Measurements from ENCODE around the gene JAG2.

Gene JAG2

DNA sequence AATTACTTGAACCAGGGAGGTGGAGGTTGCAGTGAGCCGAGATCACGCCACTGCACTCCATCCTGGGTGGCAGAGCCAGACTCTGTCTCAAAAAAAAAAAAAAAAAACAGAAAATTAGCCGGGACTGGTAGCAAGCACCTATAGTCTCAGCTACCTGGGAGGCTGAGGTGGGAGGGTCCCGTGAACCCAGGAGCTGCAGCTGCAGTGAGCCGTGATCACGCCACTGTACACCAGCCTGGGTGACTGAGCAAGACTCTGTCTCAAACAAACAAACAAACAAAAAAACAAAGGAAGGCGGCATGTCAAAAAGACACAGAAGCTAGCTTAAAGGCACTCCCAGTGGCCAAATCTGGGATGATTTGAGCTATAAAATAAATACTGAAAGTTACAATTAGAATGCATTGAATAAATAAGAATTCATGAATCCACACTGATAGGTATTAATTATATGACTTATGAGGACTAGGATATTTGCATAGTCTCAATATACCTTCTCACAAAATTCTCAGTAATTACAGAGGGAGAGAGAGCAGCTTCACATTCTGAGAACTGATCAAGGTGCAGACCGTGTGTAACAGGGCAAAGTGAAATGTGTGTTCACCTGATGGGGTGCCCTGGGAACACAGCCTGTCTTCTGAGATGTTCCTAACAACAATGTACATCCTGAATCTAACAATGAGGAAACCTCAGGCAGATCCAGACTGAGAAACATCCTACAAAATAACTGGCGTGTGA lies 60.6 kb downstream of the JAG2 start:
- no peak for DNase-seq

DNA sequence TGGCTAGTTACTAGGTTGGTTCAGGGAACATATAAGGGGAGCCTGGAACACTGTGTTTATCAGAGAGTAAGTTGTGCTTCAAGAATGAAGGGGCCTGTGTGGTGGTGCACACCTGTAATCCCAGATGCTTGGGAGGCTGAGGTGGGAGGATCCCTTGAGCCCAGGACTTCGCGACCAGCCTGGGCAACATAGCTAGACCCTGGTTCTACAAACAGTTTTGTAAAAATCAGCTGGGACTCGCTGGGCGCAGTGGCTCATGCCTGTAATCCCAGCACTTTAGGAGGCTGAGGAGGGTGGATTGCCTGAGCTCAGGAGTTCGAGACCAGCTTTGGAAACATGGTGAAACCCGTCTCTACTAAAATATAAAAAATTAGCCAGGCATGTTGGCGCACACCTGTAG lies 61.2 kb downstream of the JAG2 start:
- DNase-seq: no peak

DNA sequence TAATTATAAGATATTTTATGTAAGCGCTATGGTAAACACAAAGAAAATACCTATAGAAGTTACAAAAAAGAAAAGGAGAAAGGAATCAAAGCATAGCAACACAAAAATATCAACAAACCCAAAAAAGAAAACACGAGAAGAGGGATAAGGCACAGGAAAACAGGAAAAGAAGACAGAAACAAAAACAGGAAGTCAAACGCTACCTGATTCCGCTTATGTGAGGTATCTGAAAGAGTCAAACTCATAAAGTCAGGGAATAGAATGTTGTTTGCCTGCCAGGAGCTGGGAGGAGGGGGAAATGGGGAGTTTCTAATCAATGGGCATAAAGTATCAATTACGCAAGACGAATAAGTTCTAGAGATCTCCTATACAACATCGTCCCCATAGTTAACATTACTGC lies 63.4 kb downstream of the JAG2 start:
- DNase-seq: no peak

DNA sequence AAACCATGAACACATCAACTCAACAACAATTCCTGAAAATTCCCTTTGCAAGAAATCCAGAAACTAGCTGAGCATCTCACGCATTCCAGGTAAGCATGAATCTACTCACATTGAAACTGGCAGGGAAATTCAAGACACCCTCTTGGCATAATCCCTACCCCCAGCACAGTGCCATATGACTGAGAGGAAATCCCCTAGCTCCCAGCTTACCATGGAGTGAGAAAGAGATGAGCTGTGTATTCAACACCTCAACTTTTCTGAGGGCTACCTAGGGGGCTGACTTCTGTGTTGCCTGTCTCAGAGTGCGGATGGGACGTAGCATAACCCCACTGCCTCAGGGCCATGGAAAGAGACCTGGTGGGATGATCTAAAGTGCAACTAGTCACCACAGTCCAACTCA lies 65.7 kb downstream of the JAG2 start:
- DNase-seq: no peak

DNA sequence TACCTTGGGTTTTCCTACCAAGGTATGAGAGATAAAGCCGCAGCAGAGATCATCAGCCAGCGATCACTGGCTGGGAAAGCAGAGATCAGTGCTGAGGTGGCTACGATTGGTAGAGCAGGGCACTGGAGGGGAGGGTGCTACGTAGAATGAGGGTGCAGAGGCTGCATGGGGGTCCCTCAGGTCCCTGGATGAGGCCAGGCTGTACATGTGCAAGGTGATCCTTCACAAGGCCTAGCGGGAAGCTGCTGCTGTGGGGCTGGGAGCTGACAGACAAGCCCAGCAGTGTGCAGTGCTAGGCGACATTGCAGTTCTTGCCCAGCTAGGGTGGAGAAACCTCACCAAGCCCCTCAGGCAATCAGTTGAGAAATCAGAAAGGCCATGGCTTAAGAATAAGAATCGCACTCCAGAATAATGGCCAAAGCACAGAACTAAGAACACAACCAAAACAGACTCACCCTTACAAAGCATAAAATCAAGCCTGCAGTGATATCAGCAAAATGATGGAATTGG lies 66.2 kb downstream of the JAG2 start:
- no peak for DNase-seq

DNA sequence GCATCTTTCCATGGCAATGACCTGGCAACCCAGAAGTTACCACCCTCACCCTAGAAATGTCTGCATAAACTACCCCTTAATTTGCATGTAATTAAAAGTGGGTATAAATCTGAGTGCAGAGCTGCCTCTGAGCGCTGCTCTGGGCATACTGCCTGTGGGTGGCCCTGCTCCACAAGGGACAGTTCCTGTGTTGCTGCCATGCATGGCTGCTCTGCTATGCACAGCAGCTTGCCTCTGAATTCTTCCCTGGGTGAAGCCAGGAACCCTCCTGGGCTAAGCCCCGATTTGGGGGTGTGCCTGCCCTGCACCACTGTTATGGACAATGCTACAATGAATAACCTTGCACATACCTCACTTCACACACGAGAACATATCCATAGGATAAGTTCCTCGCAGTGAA lies 67.7 kb downstream of the JAG2 start:
- DNase-seq: no peak

DNA sequence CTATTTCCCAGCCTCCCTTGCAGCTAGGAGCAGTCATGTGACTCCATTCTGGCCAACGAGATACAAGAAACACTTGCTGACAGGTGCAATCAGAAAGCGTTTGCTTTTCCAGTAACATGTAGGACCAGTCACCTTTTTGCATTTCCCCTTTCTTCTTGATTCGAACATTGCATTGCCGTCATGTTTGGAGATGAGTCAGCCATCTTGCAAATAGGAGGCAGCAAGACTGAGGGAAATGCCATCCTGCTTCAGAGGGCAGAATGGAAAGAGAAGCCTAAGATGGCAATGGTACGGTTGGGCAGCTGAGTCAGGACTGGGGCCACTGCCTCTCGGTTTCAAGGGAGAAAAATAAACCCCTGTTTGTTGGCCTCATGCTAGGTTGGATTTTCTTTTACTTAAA lies 68.8 kb downstream of the JAG2 start:
- DNase-seq: no peak

DNA sequence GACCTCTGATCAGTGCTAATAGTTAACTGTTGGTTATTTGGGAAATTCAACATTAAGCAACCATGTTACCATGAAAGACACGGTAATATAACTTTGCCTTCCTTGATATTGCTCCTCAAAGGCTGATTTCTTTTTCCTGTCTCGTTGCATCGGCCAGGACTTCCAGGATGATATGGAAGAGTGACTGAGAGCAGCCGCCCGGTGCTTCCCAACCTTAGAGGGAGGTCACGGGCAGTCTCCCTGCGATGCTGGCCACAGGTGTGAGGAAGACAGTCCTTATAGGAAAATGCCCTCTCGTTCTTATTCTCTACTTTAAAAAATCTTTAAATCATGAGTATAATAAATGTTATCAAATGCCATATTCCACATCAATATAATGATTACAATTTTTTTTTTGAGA lies 70.3 kb downstream of the JAG2 start:
- no peak for DNase-seq

DNA sequence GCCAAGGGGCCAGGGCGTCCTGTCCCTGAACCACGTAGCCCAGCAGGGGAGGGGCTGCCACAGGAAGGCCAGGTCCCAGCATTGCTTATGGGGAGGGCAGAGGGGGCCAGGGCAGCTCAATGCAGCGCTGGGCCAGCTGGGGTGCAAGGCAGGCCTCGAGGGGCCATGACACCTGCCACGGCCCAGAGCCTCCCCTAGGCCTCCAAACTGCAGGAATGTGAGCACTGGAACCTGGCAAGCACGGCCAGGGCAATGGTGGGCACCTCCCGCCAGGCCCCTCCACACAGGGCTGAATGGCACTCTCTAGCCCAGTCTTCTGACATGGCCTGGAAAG lies 70.8 kb downstream of the JAG2 start:
- DNase-seq: no peak

DNA sequence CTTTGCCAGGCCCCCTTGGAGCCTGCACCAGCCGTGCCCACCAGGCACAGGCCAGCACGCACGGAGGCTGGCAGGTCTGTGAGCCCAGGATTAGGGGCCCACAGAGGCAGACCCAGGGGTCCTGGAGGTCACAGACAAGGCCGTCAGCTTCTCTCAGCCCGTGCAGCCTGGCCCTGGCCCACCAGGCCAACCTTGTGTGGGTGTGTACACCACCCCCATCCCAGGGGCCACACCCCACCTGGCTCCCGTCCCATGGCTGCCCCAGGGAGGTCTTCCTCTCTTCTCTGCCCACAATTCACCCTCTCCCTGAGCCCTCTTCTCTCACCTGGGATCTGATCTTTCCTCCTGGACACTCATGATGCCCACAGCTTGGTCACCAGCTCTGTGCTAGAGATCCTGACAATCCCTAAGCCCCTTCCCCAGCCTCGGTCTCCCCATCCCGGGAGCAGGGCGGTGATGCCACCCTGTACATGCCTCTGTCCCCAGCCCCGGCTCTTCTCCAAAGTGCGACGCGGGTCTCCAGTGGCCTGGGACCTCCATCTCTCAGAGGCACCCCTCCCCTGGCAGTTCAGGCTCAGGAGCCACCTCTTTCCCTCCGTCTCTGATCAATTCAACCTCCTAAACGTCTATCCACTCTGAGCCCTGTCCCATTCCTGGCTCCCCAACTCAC lies 72.2 kb downstream of the JAG2 start:
- DNase-seq: no peak

DNA sequence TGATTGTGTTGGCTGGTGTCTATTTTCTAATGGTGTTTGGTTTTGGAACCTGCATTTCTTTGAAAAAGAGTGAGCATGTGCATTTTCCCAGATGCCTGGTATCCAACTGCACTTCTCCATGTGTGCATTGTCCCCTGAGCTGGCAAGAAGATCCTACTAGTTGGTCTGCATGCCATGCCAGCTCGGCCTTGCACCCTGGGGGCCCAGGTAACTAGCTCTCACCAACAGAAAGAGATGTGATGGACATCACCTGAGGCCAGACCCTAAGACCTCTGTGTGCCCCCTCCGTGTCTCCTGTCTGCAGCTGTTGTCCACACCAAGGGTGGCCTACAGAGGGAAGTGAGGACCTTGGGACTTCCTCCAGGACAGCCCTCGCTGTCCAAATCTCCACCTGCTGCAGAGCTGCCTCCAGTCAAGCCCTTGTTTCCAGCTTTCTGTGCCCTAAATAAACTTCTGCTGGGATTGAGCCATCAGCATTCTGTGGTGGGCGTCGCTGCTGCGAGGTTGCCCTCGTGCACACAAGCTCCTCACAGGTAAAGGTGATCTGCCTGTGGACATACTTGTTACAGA lies 73.3 kb downstream of the JAG2 start:
- no peak for DNase-seq

DNA sequence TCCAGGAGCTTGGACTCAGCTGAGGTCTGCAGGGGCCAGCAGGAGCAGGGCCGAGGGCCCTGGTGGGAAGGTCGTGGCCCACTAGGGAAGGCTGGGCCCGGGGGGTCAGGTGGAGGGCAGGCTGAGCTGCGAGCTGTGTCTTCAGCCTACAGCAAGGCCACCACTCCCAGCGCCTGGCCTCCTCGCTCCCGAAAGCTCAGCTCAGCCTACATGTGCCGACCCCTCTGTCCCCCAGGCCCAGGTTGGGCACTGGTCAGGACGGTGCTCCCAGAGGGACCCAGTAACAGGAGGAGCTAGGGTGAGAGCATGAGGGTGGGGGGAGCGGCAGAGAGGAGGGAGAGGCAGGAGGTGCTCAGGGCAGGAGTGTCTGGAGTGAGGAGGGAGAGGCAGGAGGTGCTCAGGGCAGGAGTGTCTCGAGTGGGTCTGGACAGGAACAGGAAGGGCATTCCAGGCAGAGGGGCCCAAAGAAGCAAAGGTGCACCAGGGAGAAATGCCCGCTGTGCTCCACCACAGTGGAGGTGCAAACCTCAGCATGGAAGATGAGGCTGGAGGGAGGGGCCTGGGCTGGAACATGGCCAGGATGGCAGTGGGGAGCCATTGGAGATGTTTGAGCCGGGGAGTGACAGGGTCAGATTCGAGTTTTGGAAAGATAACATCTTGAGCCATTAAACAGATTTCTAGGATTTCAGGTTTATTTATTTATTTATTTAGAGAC lies 74.2 kb downstream of the JAG2 start:
- no peak for DNase-seq

DNA sequence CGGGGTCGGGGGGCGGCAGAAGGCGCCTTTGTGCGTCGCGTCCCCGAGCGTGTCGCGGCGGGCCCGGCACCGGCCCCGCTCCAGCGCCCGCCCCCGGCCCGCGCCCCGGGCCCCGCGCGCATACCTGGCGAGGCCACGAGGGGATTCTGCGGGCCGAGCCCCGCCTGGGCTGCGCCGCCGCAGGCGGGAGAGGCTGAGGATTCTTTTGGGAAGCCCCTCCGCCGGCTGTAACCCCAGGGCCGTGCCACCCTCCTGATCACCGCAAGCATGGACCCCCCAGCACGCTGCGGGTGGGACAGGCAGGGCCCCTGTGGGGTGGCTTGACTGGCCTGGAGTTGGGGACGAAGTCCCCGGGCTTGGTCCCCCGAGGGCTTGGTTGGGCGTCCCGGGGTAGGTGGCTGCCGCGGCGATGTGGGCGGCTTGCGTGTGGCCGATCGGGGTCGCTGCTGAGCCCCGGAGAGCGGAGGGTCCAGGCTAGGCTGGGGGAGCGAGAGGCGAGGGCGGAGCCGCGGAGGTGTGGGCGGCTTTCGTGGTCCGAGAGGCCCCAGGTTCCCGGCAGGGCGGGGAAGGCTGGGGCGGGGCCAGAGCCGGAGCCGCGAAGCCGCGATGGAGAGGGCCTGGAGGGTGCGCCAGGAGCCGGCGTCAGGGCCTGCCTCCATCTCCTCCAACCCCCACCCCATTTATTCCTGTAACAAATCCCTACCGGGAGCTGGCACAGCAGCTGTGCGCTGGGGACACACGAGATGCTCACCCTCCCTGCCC lies 75.0 kb downstream of the JAG2 start:
- peak; percentile 66 for DNase-seq

DNA sequence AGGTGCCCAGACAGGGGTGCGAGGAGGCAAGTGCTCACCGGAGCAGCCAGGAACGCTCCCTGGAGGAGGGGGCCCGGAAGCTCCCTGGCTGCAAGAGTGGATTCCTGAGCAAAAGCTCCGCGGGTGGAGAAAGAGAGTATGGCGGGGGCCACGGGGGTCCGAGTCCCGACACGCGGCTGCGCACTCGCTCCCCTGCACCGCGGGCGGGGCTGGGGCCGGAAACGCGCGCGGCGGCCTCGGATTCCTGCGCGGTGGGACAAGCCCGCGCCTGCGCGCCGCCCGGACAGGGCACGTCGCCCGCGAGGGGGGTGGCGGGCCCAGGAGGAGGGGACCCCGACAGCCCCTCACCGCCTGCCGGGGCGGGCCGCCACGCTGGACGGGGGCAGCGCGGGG lies 75.5 kb downstream of the JAG2 start:
- DNase-seq: peak; percentile 49

DNA sequence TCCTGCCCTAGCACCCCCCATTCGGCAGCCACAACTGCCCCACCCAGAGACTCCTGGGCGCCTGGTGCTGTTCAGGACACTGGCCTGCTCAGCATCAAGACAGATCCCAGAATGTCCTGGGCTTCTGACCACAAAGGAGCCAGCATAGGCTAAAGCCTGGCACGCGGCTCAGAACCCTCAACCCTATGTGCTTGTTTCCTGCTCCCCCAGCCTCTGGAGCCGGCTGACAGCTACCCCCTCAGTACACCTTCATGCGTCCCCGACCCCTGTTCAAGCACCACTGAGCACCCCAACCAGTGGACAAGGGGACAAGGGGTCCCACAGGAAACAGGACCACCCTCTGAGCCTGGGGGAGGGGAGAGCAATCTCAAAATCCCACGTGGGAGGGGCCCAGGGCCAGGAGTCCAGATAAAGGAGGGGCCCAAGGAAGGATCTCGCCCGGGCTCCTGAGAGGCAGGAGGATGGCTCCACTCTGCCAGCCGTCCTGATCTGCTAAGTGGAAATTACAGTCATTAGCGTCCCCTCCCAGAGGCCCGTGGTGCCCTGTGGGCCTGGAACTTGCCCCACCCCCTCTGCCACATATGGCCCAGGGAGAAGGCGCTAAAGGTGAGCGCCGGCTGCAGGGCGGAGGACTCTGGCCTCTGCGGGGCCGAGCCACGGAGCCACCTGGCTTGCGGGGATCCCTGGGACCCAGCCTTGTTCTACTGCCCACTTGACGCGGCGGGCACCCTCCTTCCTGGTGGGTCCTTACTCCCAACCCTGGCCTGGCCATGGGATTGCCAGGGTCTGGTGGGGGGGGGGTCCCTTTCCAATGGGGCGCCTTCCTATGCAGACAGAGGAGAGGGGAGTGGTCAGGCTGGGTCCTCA lies 76.2 kb downstream of the JAG2 start:
- DNase-seq: no peak

DNA sequence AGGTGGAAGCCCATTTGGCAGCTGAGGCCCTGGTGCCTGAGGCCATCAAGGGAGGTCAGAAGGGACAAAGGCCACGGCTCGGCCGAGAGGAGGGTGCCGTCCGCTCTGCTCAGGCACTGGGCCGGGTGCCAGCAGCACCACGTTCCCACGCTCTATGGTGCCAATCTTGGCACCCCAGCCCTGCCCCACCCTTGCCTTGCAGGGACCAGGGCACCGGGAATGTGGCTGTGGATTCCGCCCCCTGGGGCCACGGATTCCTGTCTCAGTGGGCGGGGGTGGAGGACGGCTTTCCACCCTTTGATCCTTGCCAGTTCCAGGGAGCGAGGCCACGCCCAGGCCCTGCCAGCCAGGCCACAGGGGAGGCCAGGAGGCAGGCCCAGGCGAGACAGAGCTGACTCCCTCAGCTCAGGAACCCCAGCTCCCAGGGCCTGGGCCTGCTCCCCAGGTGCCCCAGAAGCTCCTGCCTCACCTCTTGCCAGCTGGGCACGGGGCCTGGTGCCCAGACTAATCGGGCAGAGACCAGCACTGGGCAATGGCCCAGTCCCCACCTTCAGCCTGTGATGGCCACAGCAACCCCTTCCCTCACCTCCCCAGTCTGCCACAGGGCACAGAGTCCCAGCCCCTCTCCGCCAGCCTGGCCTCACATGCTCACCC lies 76.9 kb downstream of the JAG2 start:
- no peak for DNase-seq

DNA sequence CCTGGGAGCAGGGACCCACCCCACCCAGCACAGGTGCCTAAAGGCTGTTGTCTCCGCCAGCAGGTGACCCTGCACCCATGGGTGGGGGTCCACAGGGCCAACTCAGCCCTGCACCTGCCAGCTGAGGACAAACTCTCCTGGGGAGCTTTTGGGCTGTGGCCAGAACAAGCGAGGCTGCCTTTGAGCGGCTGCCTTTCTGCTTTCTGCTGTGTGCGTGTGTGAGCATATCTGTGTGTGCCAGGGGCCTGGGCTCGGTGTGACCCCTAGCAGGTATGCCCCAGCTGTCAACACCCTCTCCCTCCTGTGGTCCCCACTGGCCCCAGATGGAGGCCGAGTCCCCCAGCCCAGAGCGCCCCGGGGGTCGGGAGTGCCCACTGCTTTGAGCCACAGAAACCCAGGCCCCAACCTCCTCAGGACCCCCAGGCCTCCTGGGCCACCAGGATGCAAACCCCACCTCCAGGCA lies 77.5 kb downstream of the JAG2 start:
- no peak for DNase-seq
